GM12865 (cell line): ENCODE measurements around the gene TNFSF8.

Experiments used
- DNase-seq: peaks from one replicate; pipeline ENCODE4 v3.0.0; 2010; ENCODE audit warnings: low read depth
- H3K4me3 ChIP-seq: 2 replicates; pipeline ENCODE4 v1.5.1; 2011; ENCODE audit warnings: mild to moderate bottlenecking, low read depth, low read length, control low read depth
- CTCF ChIP-seq: IDR thresholded peaks from 2 replicates; pipeline ENCODE4 v1.5.1; 2011; ENCODE audit warnings: low read length, control low read depth, low read depth, inconsistent platforms; ENCODE audit not compliant: insufficient read depth; ENCODE audit errors: missing control alignments

The TNFSF8 gene

GRCh38 chr9:114962809-114963208 lies 32.4 kb upstream of the TNFSF8 start:
- H3K4me3 ChIP-seq = no peak overlapping the region
- no peak for TF ChIP-seq CTCF
- DNase-seq = no peak

GRCh38 chr9:114960276-114960675 lies 29.9 kb upstream of the TNFSF8 start:
- no peak for TF ChIP-seq CTCF
- DNase-seq = no peak
- no peak overlapping the region for H3K4me3 ChIP-seq

GRCh38 chr9:114958844-114959235 lies 28.4 kb upstream of the TNFSF8 start:
- TF ChIP-seq CTCF = no peak
- no peak for DNase-seq
- H3K4me3 ChIP-seq = no peak overlapping the region

GRCh38 chr9:114958021-114958843 lies 27.8 kb upstream of the TNFSF8 start:
- no peak overlapping the region for H3K4me3 ChIP-seq
- TF ChIP-seq CTCF = no peak
- peak; percentile 48 for DNase-seq

GRCh38 chr9:114957558-114957957 lies 27.2 kb upstream of the TNFSF8 start:
- TF ChIP-seq CTCF = no peak
- peak; percentile 9 for DNase-seq
- H3K4me3 ChIP-seq = no peak overlapping the region

- DNase-seq = no peak
- TF ChIP-seq CTCF = no peak
- no peak overlapping the region for H3K4me3 ChIP-seq
Measured at GRCh38 chr9:114954956-114955582, 24.7 kb upstream of the TNFSF8 start.

GRCh38 chr9:114953959-114954358 lies 23.6 kb upstream of the TNFSF8 start:
- TF ChIP-seq CTCF = no peak
- no peak for DNase-seq
- no peak overlapping the region for H3K4me3 ChIP-seq
